K562 (cell line): ENCODE data around the gene GALNT12. TPM values are rescaled to one million over a fixed set of nuclear protein-coding genes. Genes with fewer than 3 reads are reported as not detected.

Experiments
- ATAC-seq: fragments of 200-7000 bp; cut with Tn5 transposase; 3 replicates; pipeline ENCODE4 v1.9.1; 2020; ENCODE audit warnings: moderate library complexity
- BruUV-seq: library from RNA; stranded (reverse); fragments of 400-500 nt; replicated peaks from 2 replicates; lab custom pipeline; 2021; lab: Mats Ljungman, UMichigan
- CTCF ChIA-PET: fragments of 300-600 bp; formaldehyde crosslinking; extraction: SDS; loops from one replicate; lab custom pipeline; 2021; ENCODE audit warnings: low intra/inter-chr PET ratio; lab: Yijun Ruan, JAX
- POLR2A ChIA-PET: fragments of 300-600, 350-650 bp; sonication (Branson Sonifier 250); formaldehyde crosslinking; extraction: SDS; loops from one replicate; lab custom pipeline; 2021; ENCODE audit warnings: antibody characterized with exemption, inconsistent platforms; lab: Yijun Ruan, JAX
- DNase-seq, 4 experiments: peaks; one replicate each; pipeline versions ENCODE4 v3.0.0 to v3.0.0-alpha.2; 2011 to 2018; ENCODE audit warnings: low spot score in 3 of 4, mixed read lengths in 3 of 4; ENCODE audit errors: extremely low read depth in 1 of 4
- FAIRE-seq: peaks from 2 replicates; lab custom pipeline; 2011; peaks lifted over from hg19 to GRCh38; lab: Jason Lieb, UNC
- H2AFZ ChIP-seq: 2 replicates; pipeline ENCODE4 v1.6.0; 2011; ENCODE audit warnings: low read depth, low read length, control low read depth, inconsistent platforms
- H3K27ac ChIP-seq: fragments of 200-600 bp; 3 replicates; pipeline ENCODE4 v1.8.0; 2011; ENCODE audit warnings: low read depth, mild to moderate bottlenecking, control low read depth, inconsistent platforms, low read length, moderate library complexity, mixed read lengths; ENCODE audit errors: extremely low read depth
- H3K27me3 ChIP-seq, 2 experiments: fragments of 300-600 bp in 1 of 2; 2 replicates in 1 of 2; 3 replicates in 1 of 2; pipeline versions ENCODE4 v1.6.0 to v1.8.0; 2011; ENCODE audit warnings: inconsistent platforms in 2 of 2, low read length in 2 of 2, mild to moderate bottlenecking in 1 of 2, mixed read lengths in 1 of 2, moderate library complexity in 1 of 2; ENCODE audit not compliant: control insufficient read depth in 2 of 2, insufficient read depth in 2 of 2
- H3K36me3 ChIP-seq: fragments of 300-600 bp; 3 replicates; pipeline ENCODE4 v1.8.0; 2011; ENCODE audit warnings: mild to moderate bottlenecking, low read length, inconsistent platforms; ENCODE audit not compliant: control insufficient read depth, insufficient read depth
- H3K4me1 ChIP-seq, 2 experiments: fragments of 200-600 bp in 1 of 2; replicated peaks in 1 of 2; 2 replicates in 1 of 2; 3 replicates in 1 of 2; pipeline versions ENCODE4 v1.5.1 to v1.8.0; 2011; ENCODE audit warnings: inconsistent platforms in 2 of 2, low read length in 2 of 2, mild to moderate bottlenecking in 1 of 2, mixed read lengths in 1 of 2, moderate library complexity in 1 of 2; ENCODE audit not compliant: control insufficient read depth in 2 of 2, insufficient read depth in 2 of 2
- H3K4me2 ChIP-seq: 2 replicates; pipeline ENCODE4 v1.6.1; 2011; ENCODE audit warnings: low read length, control low read depth, inconsistent platforms, mixed read lengths; ENCODE audit not compliant: insufficient read depth
- H3K4me3 ChIP-seq: fragments of 200-600 bp; sonication (generic), shearing (Covaris generic); 2 replicates; pipeline ENCODE4 v1.5.1; 2016; ENCODE audit warnings: control low read depth, inconsistent platforms
- H3K79me2 ChIP-seq: fragments of 200-600 bp; 3 replicates; pipeline ENCODE4 v1.8.0; 2011; ENCODE audit warnings: low read length, inconsistent platforms; ENCODE audit not compliant: control insufficient read depth, insufficient read depth
- H3K9ac ChIP-seq, 2 experiments: 2 replicates each; pipeline versions ENCODE4 v1.6.0 to v1.6.1; 2011; ENCODE audit warnings: low read depth in 2 of 2, low read length in 2 of 2, control low read depth in 1 of 2, inconsistent platforms in 1 of 2, mild to moderate bottlenecking in 1 of 2, mixed read lengths in 1 of 2; ENCODE audit not compliant: insufficient read depth in 1 of 2
- H3K9me1 ChIP-seq: one replicate; pipeline ENCODE4 v1.6.0; 2011; ENCODE audit warnings: inconsistent platforms, mild to moderate bottlenecking, low read length, moderate library complexity; ENCODE audit not compliant: control insufficient read depth, insufficient read depth
- H3K9me3 ChIP-seq: replicated peaks from 2 replicates; pipeline ENCODE4 v1.5.1; 2011; ENCODE audit warnings: low read depth, low read length, inconsistent platforms; ENCODE audit not compliant: control insufficient read depth, insufficient read depth
- H4K20me1 ChIP-seq: replicated peaks from 2 replicates; pipeline ENCODE4 v1.6.1; 2011; ENCODE audit warnings: low read length, inconsistent platforms, mixed read lengths; ENCODE audit not compliant: control insufficient read depth, insufficient read depth
- CREB1 ChIP-seq, 2 experiments: sonication (generic) in 1 of 2; formaldehyde crosslinking in 1 of 2; IDR thresholded peaks; 2 replicates each; pipeline versions ENCODE4 v1.6.1 to v1.8.0; 2012 to 2022; ENCODE audit warnings: inconsistent platforms in 1 of 2, mild to moderate bottlenecking in 1 of 2, missing genetic modification reagents in 1 of 2, moderate library complexity in 1 of 2
- GABPA ChIP-seq: fragments of 200-800 bp; sonication (Bioruptor generic); conservative IDR thresholded peaks from 2 replicates; pipeline ENCODE4 v1.6.1; 2016; ENCODE audit warnings: low read depth, missing genetic modification characterization, missing compliant biosample characterization
- KHSRP ChIP-seq: fragments of 450-650 bp; IDR thresholded peaks from 2 replicates; pipeline ENCODE4 v1.6.1; 2017
- POLR2A ChIP-seq: fragments of 450-650 bp; conservative IDR thresholded peaks from 2 replicates; pipeline ENCODE4 v1.6.1; 2016
- RFX1 ChIP-seq: fragments of 450-650 bp; IDR thresholded peaks from 2 replicates; pipeline ENCODE4 v1.6.1; 2016; ENCODE audit warnings: mild to moderate bottlenecking, moderate library complexity
- RFX5 ChIP-seq: IDR thresholded peaks from 2 replicates; pipeline ENCODE4 v1.6.1; 2011; ENCODE audit warnings: low read depth, mild to moderate bottlenecking, improper control_type of control experiment, low read length
- TBP ChIP-seq: optimal IDR thresholded peaks from 2 replicates; pipeline ENCODE3; 2011; ENCODE audit warnings: low read depth, low read length, improper control_type of control experiment
- ZBTB40 ChIP-seq, 2 experiments: fragments of 450-650 bp in 1 of 2; sonication (generic) in 1 of 2; formaldehyde crosslinking in 1 of 2; IDR thresholded peaks; 2 replicates each; pipeline versions ENCODE4 v1.7.1 to v1.9.0; 2016 to 2022; ENCODE audit warnings: inconsistent platforms in 1 of 2, mild to moderate bottlenecking in 1 of 2, missing genetic modification reagents in 1 of 2
- ZNF232 ChIP-seq: sonication (generic); formaldehyde crosslinking; IDR thresholded peaks from 2 replicates; pipeline ENCODE4 v1.8.0; 2022; ENCODE audit warnings: mild to moderate bottlenecking, missing genetic modification reagents
- WGBS: fragments of 100-300 bp; shearing (Covaris generic); methylation state at CpG from one replicate; pipeline ENCODE4 v1.1.6; 2016; ENCODE audit warnings: low coverage, mixed read lengths; ENCODE audit not compliant: insufficient coverage; ENCODE audit errors: missing lambda C conversion rate; 5-methylcytosine and 5-hydroxymethylcytosine counted together
- in situ Hi-C: fragments of 300-500 bp; cut with MboI; formaldehyde crosslinking; loops from 4 replicates; pipeline ENCODE4 v1.15.0; 2018; ENCODE audit warnings: inconsistent platforms, mixed read lengths
- intact Hi-C: fragments of 100-400 bp; cut with micrococcal nuclease; formaldehyde crosslinking; loops from 2 replicates; pipeline ENCODE4 v1.14.2; 2022
- polyA plus RNA-seq, 8 experiments: library from polyadenylated mRNA; depleted of rRNA in 4 of 8; stranded (reverse) in 5 of 8; unstranded in 3 of 8; fragments of >200 nt; fragmentation: Nextera tagmentation in 2 of 8; fragmentation: Illumina TruSeq in 1 of 8; extraction: Ambion mirVana in 2 of 8; extraction: Trizol in 1 of 8; gene quantifications; 2 replicates each; pipeline versions ENCODE4 v1.2.1 to v1.2.3, GENCODE V29; 2011 to 2014; ENCODE audit warnings: inconsistent platforms in 1 of 8, missing spikeins in 1 of 8
- total RNA-seq, 7 experiments: library from RNA; depleted of rRNA in 6 of 7; stranded (reverse); fragments of >200 nt in 6 of 7; fragmentation: Illumina TruSeq in 2 of 7; extraction: Trizol in 2 of 7; gene quantifications; 2 replicates each; pipeline versions ENCODE4 v1.2.1 to v1.2.3, GENCODE V29; 2011 to 2021; ENCODE audit warnings: low replicate concordance in 1 of 7

GALNT12 gene
- total and polyA plus RNA-seq, 9 of the 15 experiments (the other 6 are each of a cell fraction or from before 2014, with no cell fraction given) = 29.7 to 82.9 (median 44.2) TPM

DNA sequence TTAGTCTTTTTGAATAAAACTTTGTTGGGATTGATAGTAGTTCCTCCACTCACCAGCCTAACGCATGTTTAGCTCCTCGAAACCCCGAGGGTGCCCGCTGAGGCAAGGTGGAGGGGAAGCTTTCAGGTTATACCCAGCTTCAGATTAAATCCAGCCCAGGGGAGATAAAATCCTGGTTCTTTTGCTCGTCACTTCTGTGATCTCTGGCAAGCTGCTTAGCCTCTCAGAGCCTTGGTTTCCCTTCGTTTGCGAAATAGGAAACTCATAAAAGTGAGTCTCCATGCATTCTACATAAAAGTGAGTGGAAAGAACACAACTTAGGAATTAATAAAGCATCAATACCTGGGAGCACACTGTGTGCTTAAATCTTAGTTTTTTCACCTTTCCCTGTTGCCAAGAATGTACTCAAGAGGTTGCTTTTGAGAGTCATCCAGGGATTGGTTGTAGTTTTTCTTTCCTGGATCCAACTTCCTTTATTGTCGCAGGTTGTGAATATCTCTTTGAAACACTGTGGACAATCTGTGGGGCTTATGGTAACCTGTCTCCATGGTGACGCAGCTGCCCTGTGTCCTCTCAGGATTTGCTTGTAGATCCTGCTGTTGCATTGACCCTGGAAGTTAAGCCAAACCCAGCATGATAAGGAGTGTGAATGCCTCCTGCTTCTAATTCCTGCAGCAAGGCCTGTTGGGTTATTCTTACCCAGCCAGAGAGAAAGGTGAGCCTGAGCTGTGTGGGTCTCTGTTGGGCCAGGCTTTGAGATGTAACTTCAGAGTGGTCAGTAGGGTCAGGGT lies 2.0 kb downstream of the GALNT12 start:
- intact Hi-C loops = loop anchor here (5.0 kb wide), 3 partner anchors 38 to 268 kb away; no protein-coding TSS in a partner anchor

More for the DNA sequence above, 2.0 kb downstream of the GALNT12 start:
- Histone ChIP-seq H3K79me2 (peaks cover 47% of the 10 kb centered on the region), H3K9me1 (no peaks in the 10 kb centered on the region), H3K4me3 (peak overlapping the region; percentile 66), H3K4me1 (peaks cover 31 to 52% of the 10 kb centered on the region in 2 experiments), H3K4me2 (peak overlapping the region; percentile 81), H4K20me1 (no peaks in the 10 kb centered on the region), H3K9ac (peak overlapping the region; percentile 60 to 94; a peak in 3 of 4 replicates), H3K27ac (peak overlapping the region; percentile 59), H3K36me3 (peaks cover 16% of the 10 kb centered on the region; the same call in 2 of the 3 replicates), H3K27me3 (no peaks in the 10 kb centered on the region)
- POLR2A ChIA-PET = interaction anchor here (0.7 to 2.3 kb wide), 7 partner anchors 8 to 38 kb away, joined by 3 to 8 read pairs (median 4); partner anchors contain the start of gene ANKS6
- CTCF ChIA-PET = no interaction called here
- FAIRE-seq (peak; percentile 75), DNase-seq (peak in 2 of 4 experiments; percentile 37 to 71), ATAC-seq (peak; percentile 16)
- WGBS = 44% methylated on average over 9 of the region's 9 CpGs
- in situ Hi-C loops = no loop called here
- TSS peak; percentile 37 for BruUV-seq
- 0 out of 2 replicates have a peak, but pooled peaks have one; percentile 10 for TF ChIP-seq GABPA
- TF ChIP-seq RFX5 = no peak
- no peak for TF ChIP-seq ZNF232 (CRISPR knock-in tag)
- no peak for TF ChIP-seq KHSRP
- 0 out of 2 replicates have a peak, but pooled peaks have one; percentile 7 for TF ChIP-seq CREB1 (IDR thresholded peaks at IDR 0.05)
- TF ChIP-seq CREB1 (CRISPR knock-in tag; IDR thresholded peaks at IDR 0.05) = no peak
- peak; percentile 30; the same call in 1 of the 2 replicates for TF ChIP-seq POLR2A
- TF ChIP-seq RFX1 = peak; percentile 87
- peak; percentile 54 for TF ChIP-seq TBP
- peak; percentile 67 for TF ChIP-seq ZBTB40 (IDR thresholded peaks at IDR 0.05)
- no peak for TF ChIP-seq ZBTB40 (CRISPR knock-in tag; IDR thresholded peaks at IDR 0.05)
- TF ChIP-seq, all 486 proteins: peak for 6
- Histone ChIP-seq H3K9me3 (peaks cover 2% of the 10 kb centered on the region; the same call in 1 of the 2 replicates), H2AFZ (no peak overlapping the region)
